Measurements from ENCODE around the gene ADGRL3.

- TF ChIP-seq, protein P1, sequence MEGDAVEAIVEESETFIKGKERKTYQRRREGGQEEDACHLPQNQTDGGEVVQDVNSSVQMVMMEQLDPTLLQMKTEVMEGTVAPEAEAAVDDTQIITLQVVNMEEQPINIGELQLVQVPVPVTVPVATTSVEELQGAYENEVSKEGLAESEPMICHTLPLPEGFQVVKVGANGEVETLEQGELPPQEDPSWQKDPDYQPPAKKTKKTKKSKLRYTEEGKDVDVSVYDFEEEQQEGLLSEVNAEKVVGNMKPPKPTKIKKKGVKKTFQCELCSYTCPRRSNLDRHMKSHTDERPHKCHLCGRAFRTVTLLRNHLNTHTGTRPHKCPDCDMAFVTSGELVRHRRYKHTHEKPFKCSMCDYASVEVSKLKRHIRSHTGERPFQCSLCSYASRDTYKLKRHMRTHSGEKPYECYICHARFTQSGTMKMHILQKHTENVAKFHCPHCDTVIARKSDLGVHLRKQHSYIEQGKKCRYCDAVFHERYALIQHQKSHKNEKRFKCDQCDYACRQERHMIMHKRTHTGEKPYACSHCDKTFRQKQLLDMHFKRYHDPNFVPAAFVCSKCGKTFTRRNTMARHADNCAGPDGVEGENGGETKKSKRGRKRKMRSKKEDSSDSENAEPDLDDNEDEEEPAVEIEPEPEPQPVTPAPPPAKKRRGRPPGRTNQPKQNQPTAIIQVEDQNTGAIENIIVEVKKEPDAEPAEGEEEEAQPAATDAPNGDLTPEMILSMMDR (IDR thresholded peaks at IDR 0.05): no peak
- no peak for TF ChIP-seq POLR2A (IDR thresholded peaks at IDR 0.05)
- no peak for TF ChIP-seq POLR2AphosphoS5 (IDR thresholded peaks at IDR 0.05)
- no peak for TF ChIP-seq EP300 (IDR thresholded peaks at IDR 0.05)
These were observed 815.1 kb downstream of the ADGRL3 start for GRCh38 chr4:62015043-62015739.

Measured in suprapubic skin (tissue), 4 donors.